Stomach (tissue), 9 donors: ENCODE data around the gene CD81. TPM values are rescaled to one million over a fixed set of nuclear protein-coding genes. Genes with fewer than 3 reads are reported as not detected.

Experiments used
- DNase-seq, 2 donors: peaks; one replicate each; pipeline versions ENCODE4 v3.0.0 to v3.0.0-alpha.2; 2013 to 2019
- H3K27ac ChIP-seq, 5 donors: fragments of 200-600 bp in 4 of 5; sonication (generic) in 4 of 5; one replicate each; pipeline ENCODE4 v1.5.1; 2013 to 2019; ENCODE audit warnings: mild to moderate bottlenecking in 1 of 5, moderate library complexity in 1 of 5
- H3K27me3 ChIP-seq, 3 donors: fragments of 200-600 bp; sonication (generic); one replicate each; pipeline ENCODE4 v1.5.1; 2017 to 2019; ENCODE audit warnings: mixed run types in 1 of 3
- H3K36me3 ChIP-seq, 4 donors: fragments of 200-600 bp; sonication (generic); 1 replicate in 3 of 4; 2 replicates in 1 of 4; pipeline ENCODE4 v1.5.1; 2016 to 2019
- H3K4me1 ChIP-seq, 4 donors: fragments of 200-600 bp; sonication (generic); one replicate each; pipeline ENCODE4 v1.5.1; 2016 to 2019
- H3K4me3 ChIP-seq, 4 donors: fragments of 200-600 bp; sonication (generic) in 3 of 4; one replicate each; pipeline ENCODE4 v1.5.1; 2016 to 2019; ENCODE audit warnings: mild to moderate bottlenecking in 1 of 4
- H3K9me3 ChIP-seq, 4 donors: fragments of 200-600 bp; sonication (generic); one replicate each; pipeline ENCODE4 v1.5.1; 2016 to 2019
- EP300 ChIP-seq: sonication (generic); formaldehyde crosslinking; IDR thresholded peaks from one replicate; pipeline ENCODE4 v1.6.1; 2017; ENCODE audit warnings: antibody characterized with exemption
- POLR2A ChIP-seq, 4 donors: fragments of 450-650 bp; IDR thresholded peaks; one replicate each; pipeline ENCODE4 v1.6.1; 2016; ENCODE audit warnings: antibody characterized with exemption in 4 of 4, control low read depth in 2 of 4, mild to moderate bottlenecking in 1 of 4, moderate library complexity in 1 of 4
- POLR2AphosphoS5 ChIP-seq, 3 donors: sonication (generic); formaldehyde crosslinking; IDR thresholded peaks; one replicate each; pipeline ENCODE4 v1.6.1; 2016; ENCODE audit warnings: antibody characterized with exemption in 3 of 3
- whole genome bisulfite sequencing, 5 donors: extraction: QIAGEN DNeasy Blood & Tissue Kit in 3 of 5; methylation state at CpG; one replicate each; pipeline versions ENCODE4 v1.1.5 to v1.1.7; 2013 to 2018; 5-methylcytosine and 5-hydroxymethylcytosine counted together
- intact Hi-C: fragments of 100-400 bp; cut with DNase I; formaldehyde crosslinking; loops from one replicate; pipeline ENCODE4 v1.15.1; 2023; ENCODE audit warnings: low total_unique reads
- polyA plus RNA-seq, 3 donors: library from polyadenylated mRNA; stranded (reverse); fragments of 200-250 nt; gene quantifications; one replicate each; pipeline ENCODE4 v1.2.3, GENCODE V29; 2013
- total RNA-seq, 5 donors: library from RNA; depleted of rRNA; stranded (reverse); fragments of >200 nt; gene quantifications; one replicate each; pipeline versions ENCODE4 v1.1.0 to v1.2.3, GENCODE V29; 2014 to 2016
- TF ChIP-seq, protein P1 (sequence below), 7 experiments: fragments of 450-650 bp in 4 of 7; fragments of 200-600 bp in 3 of 7; sonication (generic) in 3 of 7; IDR thresholded peaks; one replicate each; pipeline ENCODE4 v1.5.1; 2016 to 2019; ENCODE audit warnings: antibody characterized with exemption in 7 of 7, control low read depth in 2 of 7, mild to moderate bottlenecking in 1 of 7
- donor health status: healthy with polysubstance abuse.
- donor health status: Bipolar disorder and iron deficiency.
- donor health status: healthy.

Gene CD81
- total and polyA plus RNA-seq, 8 donors = 95.0 to 327 (median 223) TPM

DNA sequence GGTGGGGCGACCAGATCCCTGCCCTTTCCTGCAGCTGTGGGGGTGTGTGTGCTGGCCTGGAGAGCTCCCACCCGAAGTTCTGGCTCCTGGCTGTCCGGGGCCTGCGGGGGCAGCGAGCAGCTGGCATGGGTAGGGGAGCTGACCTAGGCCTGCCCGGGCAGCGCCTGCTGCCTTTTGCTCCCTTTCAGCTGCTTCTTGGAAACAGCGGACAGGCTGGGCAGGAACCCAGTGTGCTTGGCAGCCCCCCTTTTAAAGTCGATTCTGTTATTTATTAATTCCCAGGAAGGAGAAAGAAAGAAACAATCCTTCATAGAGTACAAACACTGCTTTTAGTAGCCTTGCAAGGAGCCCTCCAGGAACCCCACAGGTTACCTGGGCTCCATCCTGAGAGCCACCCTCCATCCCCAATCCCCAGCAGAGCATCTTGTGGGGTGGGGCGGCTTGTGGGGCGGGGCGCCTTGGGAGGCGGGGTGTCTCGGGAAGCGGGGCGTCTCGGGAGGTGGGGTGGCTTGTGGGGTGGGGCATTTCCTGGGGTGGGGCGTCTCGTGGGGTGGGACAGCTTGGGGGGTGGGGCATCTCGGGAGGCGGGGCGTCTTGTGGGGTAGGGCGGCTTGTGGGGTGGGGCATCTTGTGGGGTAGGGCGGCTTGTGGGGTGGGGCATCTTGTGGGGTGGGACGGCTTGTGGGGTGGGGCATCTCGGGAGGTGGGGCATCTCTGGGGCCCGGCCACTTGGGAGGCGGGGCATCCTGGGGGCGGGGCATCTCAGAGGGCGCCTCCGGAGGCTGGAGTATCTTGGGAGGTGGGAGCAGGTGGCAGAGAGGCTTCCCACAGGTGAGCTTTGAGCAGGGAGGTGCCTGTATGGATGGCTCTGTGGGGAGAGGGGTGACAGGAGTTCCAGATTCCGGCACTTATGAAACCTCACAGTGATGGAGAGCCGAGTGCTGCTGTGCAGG lies 7.0 kb downstream of the CD81 start:
- Histone ChIP-seq H3K36me3 (peaks cover 0 to 15% (median 7%) of the 10 kb centered on the region in 4 donors), H3K9me3 (no peaks in the 10 kb centered on the region), H3K27ac (peak overlapping the region; percentile 55 to 99 (median 98)), H3K27me3 (no peaks in the 10 kb centered on the region), H3K4me3 (peak overlapping the region in 2 of 4 donors; percentile 7 to 13), H3K4me1 (peaks cover 95 to 100% (median 99%) of the 10 kb centered on the region in 4 donors)
- 42 to 59% (median 43%) methylated on average over 13 to 33 of the region's 33 CpGs for WGBS, 5 donors
- intact Hi-C loops = no loop called here
- TF ChIP-seq EP300 = no peak
- TF ChIP-seq POLR2AphosphoS5 (IDR thresholded peaks at IDR 0.05) = no peak
- no peak for DNase-seq

DNA sequence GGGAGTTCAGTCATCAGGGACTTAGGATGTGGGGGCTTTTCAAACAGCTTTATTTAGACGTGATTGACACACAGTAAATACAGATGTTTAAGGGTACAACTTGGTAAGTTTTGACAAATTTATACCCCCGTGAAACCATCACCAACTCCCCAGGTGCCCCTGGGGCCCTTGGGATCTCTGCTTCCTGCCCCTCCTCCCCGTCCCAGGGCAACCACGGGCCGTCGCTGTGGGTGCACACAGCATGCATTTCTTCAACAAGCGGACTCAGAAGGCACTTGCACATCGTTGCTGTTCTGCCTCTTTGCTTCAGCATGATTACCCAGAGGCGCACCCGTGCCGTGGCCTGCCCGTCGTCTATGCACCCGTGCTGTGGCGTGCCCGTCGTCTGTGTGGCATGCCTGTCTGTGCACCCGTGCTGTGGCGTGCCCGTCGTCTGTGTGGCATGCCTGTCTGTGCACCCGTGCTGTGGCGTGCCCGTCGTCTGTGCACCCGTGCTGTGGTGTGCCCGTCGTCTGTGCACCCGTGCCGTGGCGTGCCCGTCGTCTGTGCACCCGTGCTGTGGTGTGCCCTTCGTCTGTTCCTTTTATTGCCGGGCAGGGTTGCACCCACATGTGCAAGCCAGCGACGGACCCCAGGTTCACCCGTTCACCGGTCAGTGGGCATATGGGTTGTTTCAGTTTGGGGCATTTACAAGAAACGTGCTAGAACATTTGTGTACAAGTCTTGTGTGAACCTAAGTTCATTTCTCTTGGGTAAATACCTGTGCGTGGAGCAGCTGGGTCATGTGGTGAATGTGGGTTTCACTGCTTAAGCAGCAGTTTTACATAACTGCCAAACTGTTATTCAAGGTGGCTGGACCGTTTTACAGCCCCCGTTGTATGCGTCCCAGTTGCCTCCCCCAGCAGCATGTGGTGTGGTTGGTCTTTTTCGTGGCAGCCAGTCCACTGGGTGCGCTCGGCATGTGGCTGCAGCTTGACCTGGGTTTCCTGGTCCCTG lies 8.3 kb downstream of the CD81 start:
- intact Hi-C loops = no loop called here
- WGBS, 5 donors = 59 to 78% (median 72%) methylated on average over 42 to 48 of the region's 48 CpGs
- Histone ChIP-seq H3K4me3 (no peak overlapping the region), H3K27ac (peak overlapping the region in 4 of 5 donors; percentile 95 to 99 (median 98)), H3K4me1 (peaks cover 96 to 100% (median 99%) of the 10 kb centered on the region in 4 donors), H3K36me3 (peaks cover 0 to 19% (median 11%) of the 10 kb centered on the region in 4 donors), H3K9me3 (no peaks in the 10 kb centered on the region), H3K27me3 (no peaks in the 10 kb centered on the region)
- no peak for DNase-seq
- TF ChIP-seq, protein P1, sequence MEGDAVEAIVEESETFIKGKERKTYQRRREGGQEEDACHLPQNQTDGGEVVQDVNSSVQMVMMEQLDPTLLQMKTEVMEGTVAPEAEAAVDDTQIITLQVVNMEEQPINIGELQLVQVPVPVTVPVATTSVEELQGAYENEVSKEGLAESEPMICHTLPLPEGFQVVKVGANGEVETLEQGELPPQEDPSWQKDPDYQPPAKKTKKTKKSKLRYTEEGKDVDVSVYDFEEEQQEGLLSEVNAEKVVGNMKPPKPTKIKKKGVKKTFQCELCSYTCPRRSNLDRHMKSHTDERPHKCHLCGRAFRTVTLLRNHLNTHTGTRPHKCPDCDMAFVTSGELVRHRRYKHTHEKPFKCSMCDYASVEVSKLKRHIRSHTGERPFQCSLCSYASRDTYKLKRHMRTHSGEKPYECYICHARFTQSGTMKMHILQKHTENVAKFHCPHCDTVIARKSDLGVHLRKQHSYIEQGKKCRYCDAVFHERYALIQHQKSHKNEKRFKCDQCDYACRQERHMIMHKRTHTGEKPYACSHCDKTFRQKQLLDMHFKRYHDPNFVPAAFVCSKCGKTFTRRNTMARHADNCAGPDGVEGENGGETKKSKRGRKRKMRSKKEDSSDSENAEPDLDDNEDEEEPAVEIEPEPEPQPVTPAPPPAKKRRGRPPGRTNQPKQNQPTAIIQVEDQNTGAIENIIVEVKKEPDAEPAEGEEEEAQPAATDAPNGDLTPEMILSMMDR (IDR thresholded peaks at IDR 0.05) = no peak
- TF ChIP-seq POLR2AphosphoS5 (IDR thresholded peaks at IDR 0.05) (no peak), EP300 (no peak), POLR2A (IDR thresholded peaks at IDR 0.05) (no peak)

DNA sequence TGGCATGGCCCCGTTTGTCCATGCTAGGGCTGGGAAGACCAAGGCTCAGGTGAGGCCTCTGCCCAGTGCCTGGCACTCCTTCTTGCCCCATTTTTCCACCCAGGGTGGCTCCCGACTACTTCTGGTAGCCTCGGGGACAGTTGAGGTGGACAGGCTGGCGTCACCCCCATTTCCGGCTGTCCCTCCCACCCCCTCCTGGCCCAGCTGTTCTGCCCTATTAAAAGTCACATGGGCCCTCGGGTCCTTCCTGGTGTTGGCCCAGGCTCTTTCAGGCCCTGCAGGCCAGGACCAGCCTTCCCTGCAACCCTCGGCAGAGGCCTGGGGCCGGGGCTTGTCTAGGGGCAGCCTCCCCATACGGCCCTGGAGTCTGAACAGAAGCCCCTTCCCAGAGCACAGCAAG lies 9.5 kb downstream of the CD81 start:
- no peaks in the 10 kb centered on the region for H3K9me3 ChIP-seq
- no peak overlapping the region for H3K4me3 ChIP-seq
- DNase-seq = no peak
- TF ChIP-seq EP300 (no peak), POLR2A (IDR thresholded peaks at IDR 0.05) (no peak), POLR2AphosphoS5 (IDR thresholded peaks at IDR 0.05) (no peak)
- TF ChIP-seq, protein P1 (IDR thresholded peaks at IDR 0.05) = no peak
- WGBS, 5 donors = 49 to 65% (median 58%) methylated on average over 6 to 9 of the region's 9 CpGs
- intact Hi-C loops = no loop called here
- H3K4me1 ChIP-seq = peaks cover 93 to 100% (median 98%) of the 10 kb centered on the region in 4 donors
- peaks cover 7 to 29% (median 22%) of the 10 kb centered on the region in 4 donors for H3K36me3 ChIP-seq
- H3K27me3 ChIP-seq = no peaks in the 10 kb centered on the region
- H3K27ac ChIP-seq = peak overlapping the region; percentile 28 to 99 (median 70)

DNA sequence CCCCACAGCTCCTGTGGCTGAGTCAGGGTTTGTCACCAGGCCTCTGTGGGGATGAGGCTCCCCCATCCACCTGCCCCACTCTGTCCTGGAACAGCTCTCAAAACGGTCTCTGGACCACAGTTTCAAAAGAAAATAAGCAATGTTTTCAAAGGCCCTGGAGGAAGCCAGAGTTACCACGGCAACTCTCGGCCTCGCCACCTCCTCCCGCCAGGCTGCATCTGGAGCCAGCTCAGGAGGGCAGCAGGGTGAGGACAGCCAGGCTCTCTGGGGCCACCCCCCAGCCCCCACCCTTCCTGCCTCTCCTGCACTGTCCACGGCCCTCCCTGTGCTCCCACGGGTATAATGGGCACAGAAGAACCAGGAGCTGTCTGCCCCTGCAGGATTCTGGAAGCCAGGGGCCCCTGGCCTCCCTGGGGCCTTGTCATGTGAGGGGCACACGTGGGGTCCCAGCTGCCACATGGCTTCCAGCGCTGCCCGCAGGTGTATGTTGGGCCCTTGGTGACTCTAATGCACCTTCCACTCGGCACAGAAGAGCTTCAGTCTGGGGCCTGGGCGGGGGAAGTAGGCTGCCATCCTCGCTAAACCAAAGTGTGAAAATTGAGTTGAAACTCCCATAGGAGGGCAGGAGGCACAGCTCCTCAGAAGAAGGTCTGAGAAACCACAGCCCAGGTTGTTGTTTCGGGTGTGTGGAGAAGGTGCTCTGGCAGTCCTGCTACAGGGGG lies 10.3 kb downstream of the CD81 start:
- no peaks in the 10 kb centered on the region for H3K27me3 ChIP-seq
- H3K36me3 ChIP-seq = peaks cover 15 to 37% (median 31%) of the 10 kb centered on the region in 4 donors
- peak overlapping the region; percentile 22 to 99 (median 70) for H3K27ac ChIP-seq
- WGBS, 5 donors = 36 to 53% (median 47%) methylated on average over 8 to 14 of the region's 14 CpGs
- DNase-seq = peak in 1 of 2 donors; percentile 54
- H3K4me1 ChIP-seq = peaks cover 86 to 100% (median 94%) of the 10 kb centered on the region in 4 donors
- TF ChIP-seq POLR2AphosphoS5 (IDR thresholded peaks at IDR 0.05) (no peak), POLR2A (IDR thresholded peaks at IDR 0.05) (no peak), EP300 (no peak)
- TF ChIP-seq, protein P1 (IDR thresholded peaks at IDR 0.05) = no peak
- intact Hi-C loops = no loop called here
- peak overlapping the region in 1 of 4 donors; percentile 11 for H3K4me3 ChIP-seq
- H3K9me3 ChIP-seq = no peaks in the 10 kb centered on the region
